ENCODE measurements around the gene SS18.
A peak's percentile ranks its signal among the peaks of the same experiment; 100 is the strongest.

- no peak for TF ChIP-seq EZH2 (IDR thresholded peaks at IDR 0.05; ENCODE audit: borderline replicate concordance)
- peak; percentile 2 for TF ChIP-seq CTCF (IDR thresholded peaks at IDR 0.05; ENCODE audit: poor library complexity)
Measured at GRCh38 chr18:26090130-26091046, at the start of gene SS18.

Data from hepatocyte (in vitro differentiated cells).